Bronchial epithelial cell (primary cell): Measurements from ENCODE around the gene SLC35A5. TPM values are rescaled to one million over a fixed set of nuclear protein-coding genes. Genes with fewer than 3 reads are reported as not detected.
A peak's percentile ranks its signal among the peaks of the same experiment; 100 is the strongest.

ENCODE experiments used
- DNase-seq: peaks from one replicate; pipeline ENCODE4 v3.0.0-alpha.2; 2010; ENCODE audit warnings: low read depth
- FAIRE-seq: peaks from 2 replicates; lab custom pipeline; 2011; peaks lifted over from hg19 to GRCh38; lab: Jason Lieb, UNC
- H3K27me3 ChIP-seq: 2 replicates; pipeline ENCODE4 v1.5.1; 2011; ENCODE audit warnings: low read length; ENCODE audit not compliant: control insufficient read depth, insufficient read depth
- H3K36me3 ChIP-seq: 2 replicates; pipeline ENCODE4 v1.5.1; 2011; ENCODE audit warnings: low read length; ENCODE audit not compliant: control insufficient read depth, insufficient read depth
- H3K4me3 ChIP-seq: 2 replicates; pipeline ENCODE4 v1.5.1; 2011; ENCODE audit warnings: mild to moderate bottlenecking, low read depth, low read length, control low read depth
- total RNA-seq: library from RNA; depleted of rRNA; stranded (reverse); fragments of >200 nt; gene quantifications from 2 replicates; pipeline ENCODE4 v1.2.1, GENCODE V29; 2014
- TF ChIP-seq, protein P1 (sequence below): IDR thresholded peaks from 2 replicates; pipeline ENCODE4 v1.5.1; 2011; ENCODE audit warnings: mild to moderate bottlenecking, moderate library complexity, low read length, control low read depth, inconsistent platforms; ENCODE audit not compliant: insufficient read depth, severe bottlenecking

The SLC35A5 gene
- total RNA-seq, 1 donor from 2014 or later: 14.0 TPM

GRCh38 chr3:112579697-112580096 is 17.9 kb downstream of the SLC35A5 start:
- Histone ChIP-seq H3K4me3 (no peak overlapping the region), H3K36me3 (no peaks in the 10 kb centered on the region), H3K27me3 (no peaks in the 10 kb centered on the region)
- no peak for DNase-seq
- no peak for FAIRE-seq
- TF ChIP-seq, protein P1, sequence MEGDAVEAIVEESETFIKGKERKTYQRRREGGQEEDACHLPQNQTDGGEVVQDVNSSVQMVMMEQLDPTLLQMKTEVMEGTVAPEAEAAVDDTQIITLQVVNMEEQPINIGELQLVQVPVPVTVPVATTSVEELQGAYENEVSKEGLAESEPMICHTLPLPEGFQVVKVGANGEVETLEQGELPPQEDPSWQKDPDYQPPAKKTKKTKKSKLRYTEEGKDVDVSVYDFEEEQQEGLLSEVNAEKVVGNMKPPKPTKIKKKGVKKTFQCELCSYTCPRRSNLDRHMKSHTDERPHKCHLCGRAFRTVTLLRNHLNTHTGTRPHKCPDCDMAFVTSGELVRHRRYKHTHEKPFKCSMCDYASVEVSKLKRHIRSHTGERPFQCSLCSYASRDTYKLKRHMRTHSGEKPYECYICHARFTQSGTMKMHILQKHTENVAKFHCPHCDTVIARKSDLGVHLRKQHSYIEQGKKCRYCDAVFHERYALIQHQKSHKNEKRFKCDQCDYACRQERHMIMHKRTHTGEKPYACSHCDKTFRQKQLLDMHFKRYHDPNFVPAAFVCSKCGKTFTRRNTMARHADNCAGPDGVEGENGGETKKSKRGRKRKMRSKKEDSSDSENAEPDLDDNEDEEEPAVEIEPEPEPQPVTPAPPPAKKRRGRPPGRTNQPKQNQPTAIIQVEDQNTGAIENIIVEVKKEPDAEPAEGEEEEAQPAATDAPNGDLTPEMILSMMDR: no peak

DNA sequence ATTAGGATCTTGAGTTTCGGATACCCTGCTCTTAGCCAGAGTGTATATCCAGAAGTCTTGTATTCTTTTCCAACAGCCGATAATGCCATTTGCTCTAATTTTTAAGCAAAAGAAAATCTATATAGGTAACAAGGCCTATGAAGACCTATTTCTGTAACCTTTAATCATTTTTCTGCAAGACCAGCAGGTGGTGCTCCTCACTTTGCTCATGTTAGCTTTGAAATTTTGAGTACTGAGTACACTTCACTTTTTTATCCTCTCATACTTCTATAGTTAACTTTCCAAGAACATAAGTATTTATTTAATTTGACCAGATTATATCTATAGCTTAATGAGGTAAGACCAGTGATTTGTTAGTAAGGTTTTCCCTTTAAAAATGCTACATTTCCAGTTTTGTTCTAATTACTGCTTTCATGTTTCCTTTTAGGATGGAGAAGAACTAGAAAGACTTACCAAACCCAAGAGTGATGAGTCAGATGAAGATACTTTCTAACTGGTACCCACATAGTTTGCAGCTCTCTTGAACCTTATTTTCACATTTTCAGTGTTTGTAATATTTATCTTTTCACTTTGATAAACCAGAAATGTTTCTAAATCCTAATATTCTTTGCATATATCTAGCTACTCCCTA is 20.5 kb downstream of the SLC35A5 start:
- DNase-seq: peak; percentile 58
- H3K36me3 ChIP-seq: no peaks in the 10 kb centered on the region
- TF ChIP-seq, protein P1: peak; percentile 51
- no peaks in the 10 kb centered on the region for H3K27me3 ChIP-seq
- H3K4me3 ChIP-seq: no peak overlapping the region
- FAIRE-seq: no peak

GRCh38 chr3:112583105-112583504 is 21.3 kb downstream of the SLC35A5 start:
- Histone ChIP-seq H3K4me3 (no peak overlapping the region), H3K27me3 (no peaks in the 10 kb centered on the region), H3K36me3 (no peaks in the 10 kb centered on the region)
- DNase-seq (no peak), FAIRE-seq (no peak)
- TF ChIP-seq, protein P1: no peak

DNA sequence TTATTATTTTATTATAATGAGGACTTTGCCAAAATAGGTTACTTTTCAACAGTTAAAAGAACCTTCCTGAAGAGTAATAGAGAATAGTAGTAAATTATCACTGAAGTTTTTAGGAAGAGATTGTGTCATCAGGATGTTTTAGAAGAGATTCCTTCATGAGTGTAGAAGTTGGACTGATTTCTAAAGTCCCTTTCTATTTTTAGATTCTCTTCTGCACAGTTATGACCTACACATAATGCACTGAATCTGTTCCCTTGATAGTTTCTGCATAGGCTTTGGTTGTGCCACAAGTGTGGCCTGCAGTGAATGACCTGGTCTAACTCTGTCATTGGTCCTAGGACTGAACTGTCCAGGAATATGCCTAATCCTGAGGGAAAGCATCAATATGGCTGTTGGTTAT is 23.9 kb downstream of the SLC35A5 start:
- no peak for FAIRE-seq
- DNase-seq: no peak
- TF ChIP-seq, protein P1: no peak
- no peaks in the 10 kb centered on the region for H3K27me3 ChIP-seq
- no peaks in the 10 kb centered on the region for H3K36me3 ChIP-seq
- no peak overlapping the region for H3K4me3 ChIP-seq

DNA sequence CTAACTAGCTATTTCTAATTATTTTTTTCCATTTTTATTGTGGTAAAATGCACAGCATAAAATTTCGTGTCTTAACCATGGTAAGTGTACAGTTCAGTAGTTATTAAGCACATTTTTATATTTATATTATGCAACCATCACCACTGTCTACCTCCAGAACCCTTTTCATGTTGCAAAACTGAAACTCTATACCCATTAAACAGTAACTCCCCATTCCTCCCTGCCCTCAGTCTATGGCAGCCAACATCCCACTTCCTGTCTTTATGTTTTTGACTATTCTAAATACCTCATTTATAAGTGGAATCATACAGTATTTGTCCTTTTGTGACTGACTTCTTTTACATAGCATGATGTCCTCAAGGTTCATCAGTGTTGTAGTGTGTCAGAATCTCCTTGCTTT is 25.5 kb downstream of the SLC35A5 start:
- TF ChIP-seq, protein P1: no peak
- no peak overlapping the region for H3K4me3 ChIP-seq
- no peaks in the 10 kb centered on the region for H3K36me3 ChIP-seq
- DNase-seq (no peak), FAIRE-seq (no peak)
- H3K27me3 ChIP-seq: no peaks in the 10 kb centered on the region

GRCh38 chr3:112593258-112593657 is 31.4 kb downstream of the SLC35A5 start:
- no peak for FAIRE-seq
- no peak for DNase-seq
- Histone ChIP-seq H3K27me3 (no peaks in the 10 kb centered on the region), H3K36me3 (no peaks in the 10 kb centered on the region), H3K4me3 (no peak overlapping the region)
- TF ChIP-seq, protein P1: no peak
